Vagina (tissue), 2 donors: ENCODE results near the gene SLC22A12. TPM values are rescaled to one million over a fixed set of nuclear protein-coding genes. Genes with fewer than 3 reads are reported as not detected.
"Not testable (repeated sequence)": the region's sequence is repeated elsewhere in the genome, so short reads cannot be mapped to it uniquely, and the experiment has no call there.

Experiments used
- DNase-seq, 2 donors: peaks; one replicate each; pipeline ENCODE4 v3.0.0-alpha.2; 2017; ENCODE audit errors: extremely low spot score in 2 of 2
- H3K27ac ChIP-seq: fragments of 200-600 bp; sonication (generic); one replicate; pipeline ENCODE4 v1.5.1; 2019
- H3K27me3 ChIP-seq: fragments of 200-600 bp; sonication (generic); one replicate; pipeline ENCODE4 v1.5.1; 2019
- H3K36me3 ChIP-seq, 2 donors: fragments of 200-600 bp; sonication (generic); one replicate each; pipeline ENCODE4 v1.5.1; 2017 to 2019
- H3K4me1 ChIP-seq: fragments of 200-600 bp; sonication (generic); one replicate; pipeline ENCODE4 v1.5.1; 2019
- H3K4me3 ChIP-seq, 2 donors: fragments of 200-600 bp; sonication (generic); 1 replicate in 1 of 2; 2 replicates in 1 of 2; pipeline ENCODE4 v1.5.1; 2016 to 2019
- H3K9me3 ChIP-seq: fragments of 200-600 bp; sonication (generic); one replicate; pipeline ENCODE4 v1.5.1; 2019
- POLR2A ChIP-seq, 2 donors: fragments of 450-650 bp; IDR thresholded peaks; one replicate each; pipeline ENCODE4 v1.6.1; 2017; ENCODE audit warnings: antibody characterized with exemption in 2 of 2, mild to moderate bottlenecking in 2 of 2, moderate library complexity in 2 of 2
- POLR2AphosphoS5 ChIP-seq, 2 donors: sonication (generic); formaldehyde crosslinking; IDR thresholded peaks; one replicate each; pipeline ENCODE4 v1.9.0; 2017; ENCODE audit warnings: antibody characterized with exemption in 2 of 2, mild to moderate bottlenecking in 2 of 2, low read depth in 1 of 2; ENCODE audit not compliant: insufficient read depth in 1 of 2
- intact Hi-C: fragments of 100-400 bp; cut with DNase I; formaldehyde crosslinking; loops from one replicate; pipeline ENCODE4 v1.15.1; 2023
- total RNA-seq: library from RNA; depleted of rRNA; stranded (reverse); fragments of >200 nt; gene quantifications from one replicate; pipeline ENCODE4 v1.2.3, GENCODE V29; 2016
- TF ChIP-seq, protein P1 (sequence below), 3 experiments: fragments of 450-650 bp in 2 of 3; fragments of 200-600 bp in 1 of 3; sonication (generic) in 1 of 3; IDR thresholded peaks; one replicate each; pipeline ENCODE4 v1.5.1; 2017 to 2019; ENCODE audit warnings: antibody characterized with exemption in 3 of 3, mild to moderate bottlenecking in 2 of 3, moderate library complexity in 2 of 3

The SLC22A12 gene
- total RNA-seq, 1 donor from 2014 or later: not detected

DNA sequence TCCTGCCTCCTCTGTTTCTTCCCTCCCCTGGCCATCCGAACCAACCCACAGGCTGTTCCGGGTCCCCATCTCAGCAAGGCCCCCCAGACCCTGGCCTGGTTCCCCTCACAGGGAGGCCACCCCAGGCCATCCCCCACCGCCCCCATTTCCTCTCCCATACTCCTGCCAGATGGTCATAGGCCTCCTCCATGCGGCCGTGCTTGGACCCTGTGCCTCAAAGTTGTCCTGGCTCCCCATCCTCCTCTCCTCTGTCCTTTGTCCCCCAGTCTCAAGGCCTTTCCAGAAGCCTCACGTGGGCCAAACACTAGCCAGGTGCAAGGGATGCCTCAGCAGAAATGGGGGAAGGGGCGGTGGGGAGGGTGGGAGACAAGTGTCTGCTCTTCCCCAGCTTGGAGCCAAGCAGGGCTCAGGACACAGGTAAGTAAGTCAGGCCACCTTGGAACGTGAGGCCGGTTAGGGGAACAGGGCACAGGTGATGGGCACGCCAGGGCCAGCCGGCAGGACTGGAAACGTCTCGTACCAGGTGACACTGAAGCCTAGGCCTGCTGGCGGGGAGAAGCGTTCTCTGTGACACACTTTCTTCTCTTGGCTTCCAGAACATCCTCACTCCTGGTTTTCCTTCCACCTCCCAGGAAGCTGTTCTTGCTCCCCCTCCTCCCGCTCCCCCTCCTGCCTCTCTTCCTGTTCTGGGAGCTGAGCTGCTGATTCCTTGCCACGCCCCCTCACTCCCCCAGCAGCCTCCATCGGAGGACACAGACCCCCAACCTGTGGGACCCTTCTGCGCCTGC is 31.5 kb upstream of the SLC22A12 start:
- TF ChIP-seq POLR2AphosphoS5 (IDR thresholded peaks at IDR 0.05; ENCODE audit: insufficient read depth in 1 of 2, low read depth in 1 of 2) (no peak), POLR2A (IDR thresholded peaks at IDR 0.05) (no peak)
- TF ChIP-seq, protein P1, sequence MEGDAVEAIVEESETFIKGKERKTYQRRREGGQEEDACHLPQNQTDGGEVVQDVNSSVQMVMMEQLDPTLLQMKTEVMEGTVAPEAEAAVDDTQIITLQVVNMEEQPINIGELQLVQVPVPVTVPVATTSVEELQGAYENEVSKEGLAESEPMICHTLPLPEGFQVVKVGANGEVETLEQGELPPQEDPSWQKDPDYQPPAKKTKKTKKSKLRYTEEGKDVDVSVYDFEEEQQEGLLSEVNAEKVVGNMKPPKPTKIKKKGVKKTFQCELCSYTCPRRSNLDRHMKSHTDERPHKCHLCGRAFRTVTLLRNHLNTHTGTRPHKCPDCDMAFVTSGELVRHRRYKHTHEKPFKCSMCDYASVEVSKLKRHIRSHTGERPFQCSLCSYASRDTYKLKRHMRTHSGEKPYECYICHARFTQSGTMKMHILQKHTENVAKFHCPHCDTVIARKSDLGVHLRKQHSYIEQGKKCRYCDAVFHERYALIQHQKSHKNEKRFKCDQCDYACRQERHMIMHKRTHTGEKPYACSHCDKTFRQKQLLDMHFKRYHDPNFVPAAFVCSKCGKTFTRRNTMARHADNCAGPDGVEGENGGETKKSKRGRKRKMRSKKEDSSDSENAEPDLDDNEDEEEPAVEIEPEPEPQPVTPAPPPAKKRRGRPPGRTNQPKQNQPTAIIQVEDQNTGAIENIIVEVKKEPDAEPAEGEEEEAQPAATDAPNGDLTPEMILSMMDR (IDR thresholded peaks at IDR 0.05): no peak
- intact Hi-C loops: no loop called here

DNA sequence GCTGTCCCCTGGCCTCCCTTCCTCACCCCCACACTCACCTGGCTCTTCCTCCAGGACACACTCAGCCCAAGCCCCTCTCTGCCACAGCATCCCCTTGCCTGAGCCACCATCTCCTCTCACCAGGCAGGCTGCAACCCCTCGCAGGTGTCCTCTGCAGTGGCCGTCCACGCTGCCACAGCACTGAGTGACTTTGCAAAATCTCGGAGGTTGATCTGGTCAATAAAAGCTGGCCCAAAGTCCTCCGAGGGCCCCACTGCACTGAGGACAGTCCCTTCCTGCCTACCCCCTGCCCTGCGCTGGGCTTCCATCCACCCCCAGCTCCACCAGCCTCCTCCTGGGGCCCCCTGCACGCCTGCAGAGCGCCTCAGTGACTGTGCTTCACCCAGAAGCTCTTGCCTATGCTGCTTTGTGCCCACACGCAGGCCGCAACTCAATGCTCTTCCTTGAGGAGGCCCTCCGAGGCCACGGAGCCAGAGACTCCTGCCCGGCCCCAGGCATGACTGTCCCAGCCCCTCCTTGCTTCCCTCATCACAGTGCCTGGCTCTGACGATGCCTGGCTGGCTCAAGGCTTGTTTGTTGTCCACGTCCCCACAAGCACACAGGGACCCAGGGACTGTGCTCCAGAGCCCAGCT is 30.8 kb upstream of the SLC22A12 start:
- Histone ChIP-seq H3K9me3 (no peaks in the 10 kb centered on the region), H3K4me3 (no peak overlapping the region), H3K4me1 (peaks cover 9% of the 10 kb centered on the region), H3K36me3 (no peaks in the 10 kb centered on the region), H3K27ac (no peak overlapping the region), H3K27me3 (no peaks in the 10 kb centered on the region)
- TF ChIP-seq POLR2A (IDR thresholded peaks at IDR 0.05) (no peak), POLR2AphosphoS5 (IDR thresholded peaks at IDR 0.05; ENCODE audit: insufficient read depth in 1 of 2, low read depth in 1 of 2) (no peak)
- TF ChIP-seq, protein P1 (IDR thresholded peaks at IDR 0.05): no peak
- no peak for DNase-seq
- intact Hi-C loops: no loop called here

More for the DNA sequence above, 31.5 kb upstream of the SLC22A12 start:
- Histone ChIP-seq H3K9me3 (no peaks in the 10 kb centered on the region), H3K4me1 (peaks cover 17% of the 10 kb centered on the region), H3K36me3 (no peaks in the 10 kb centered on the region), H3K27me3 (no peaks in the 10 kb centered on the region), H3K27ac (no peak overlapping the region), H3K4me3 (no peak overlapping the region)
- no peak for DNase-seq

DNA sequence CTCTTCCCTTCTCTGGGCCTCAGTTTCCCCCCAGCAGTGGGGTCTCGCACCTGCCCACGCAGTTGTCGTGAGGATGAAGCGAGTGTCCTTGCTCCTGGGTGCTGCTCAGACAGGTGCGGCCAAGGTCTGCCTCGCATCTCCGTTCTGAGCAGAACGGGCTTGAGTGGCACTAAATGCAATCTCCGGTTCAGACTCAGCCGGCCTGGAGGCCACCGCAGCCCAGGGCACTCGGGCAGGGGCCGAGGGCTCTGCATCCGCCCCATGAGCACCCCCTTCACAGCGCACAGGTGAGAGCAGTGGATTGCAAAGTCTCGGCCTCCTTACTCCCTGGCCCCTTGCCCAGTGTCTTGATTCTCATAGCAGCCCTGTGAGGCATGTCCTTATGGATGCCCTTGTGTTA is 30.1 kb upstream of the SLC22A12 start:
- H3K27ac ChIP-seq: no peak overlapping the region
- no peak for DNase-seq
- H3K4me3 ChIP-seq: no peak overlapping the region
- H3K36me3 ChIP-seq: no peaks in the 10 kb centered on the region
- H3K27me3 ChIP-seq: no peaks in the 10 kb centered on the region
- H3K9me3 ChIP-seq: no peaks in the 10 kb centered on the region
- H3K4me1 ChIP-seq: peaks cover 6% of the 10 kb centered on the region
- intact Hi-C loops: no loop called here
- no peak for TF ChIP-seq POLR2AphosphoS5 (IDR thresholded peaks at IDR 0.05; ENCODE audit: insufficient read depth in 1 of 2, low read depth in 1 of 2)
- TF ChIP-seq, protein P1 (IDR thresholded peaks at IDR 0.05): no peak
- TF ChIP-seq POLR2A (IDR thresholded peaks at IDR 0.05): no peak

DNA sequence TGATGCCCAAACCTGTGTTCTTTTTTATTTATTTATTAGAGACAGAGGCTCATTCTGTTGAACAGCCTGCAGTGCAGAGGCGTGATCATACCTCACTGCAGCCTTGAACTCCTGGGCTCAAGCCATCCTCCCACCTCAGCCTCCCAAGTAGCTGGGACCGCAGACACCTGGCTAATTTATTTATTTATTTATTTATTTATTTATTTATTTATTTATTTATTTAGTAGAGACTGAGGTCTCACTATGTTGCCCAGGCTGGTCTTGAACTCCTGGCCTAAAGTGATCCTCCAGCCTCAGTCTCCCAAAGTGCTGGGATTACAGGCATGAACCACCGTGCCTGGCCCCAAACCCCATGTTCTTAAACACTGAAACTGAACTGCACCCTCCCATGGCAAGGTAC is 29.6 kb upstream of the SLC22A12 start:
- intact Hi-C loops, H3K27me3 ChIP-seq, H3K4me1 ChIP-seq, H3K4me3 ChIP-seq, H3K36me3 ChIP-seq, H3K9me3 ChIP-seq, DNase-seq, H3K27ac ChIP-seq: not testable (repeated sequence)

DNA sequence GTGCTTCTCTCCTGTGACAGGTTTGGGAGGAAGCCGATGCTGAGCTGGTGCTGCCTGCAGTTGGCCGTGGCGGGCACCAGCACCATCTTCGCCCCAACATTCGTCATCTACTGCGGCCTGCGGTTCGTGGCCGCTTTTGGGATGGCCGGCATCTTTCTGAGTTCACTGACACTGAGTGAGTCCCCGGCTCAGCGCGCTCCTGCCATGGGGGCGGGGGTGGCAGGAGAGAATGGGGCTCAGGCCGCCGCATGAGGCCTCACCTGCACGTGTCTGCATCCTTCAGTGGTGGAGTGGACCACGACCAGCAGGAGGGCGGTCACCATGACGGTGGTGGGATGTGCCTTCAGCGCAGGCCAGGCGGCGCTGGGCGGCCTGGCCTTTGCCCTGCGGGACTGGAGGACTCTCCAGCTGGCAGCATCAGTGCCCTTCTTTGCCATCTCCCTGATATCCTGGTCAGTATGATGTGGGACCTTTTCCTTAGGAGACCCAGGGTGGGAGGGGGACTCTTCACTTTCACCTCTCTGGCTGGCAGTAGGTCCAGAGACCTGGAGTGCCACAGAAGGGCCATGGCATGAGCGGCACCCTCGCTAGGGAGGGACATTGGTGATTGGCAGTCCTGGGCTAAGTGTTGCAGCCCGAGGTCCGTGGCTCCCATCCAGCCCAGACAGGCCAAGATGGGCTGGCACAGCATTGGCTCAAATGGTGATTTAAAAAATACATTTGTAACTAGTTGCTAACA is 28.9 kb upstream of the SLC22A12 start:
- Histone ChIP-seq H3K4me1 (peaks cover 14% of the 10 kb centered on the region), H3K36me3 (no peaks in the 10 kb centered on the region), H3K4me3 (no peak overlapping the region), H3K9me3 (no peaks in the 10 kb centered on the region), H3K27ac (no peak overlapping the region), H3K27me3 (no peaks in the 10 kb centered on the region)
- intact Hi-C loops: no loop called here
- DNase-seq: no peak
- no peak for TF ChIP-seq POLR2AphosphoS5 (IDR thresholded peaks at IDR 0.05; ENCODE audit: insufficient read depth in 1 of 2, low read depth in 1 of 2)
- no peak for TF ChIP-seq POLR2A (IDR thresholded peaks at IDR 0.05)
